ENCODE measurements around the gene IQCN.

DNA sequence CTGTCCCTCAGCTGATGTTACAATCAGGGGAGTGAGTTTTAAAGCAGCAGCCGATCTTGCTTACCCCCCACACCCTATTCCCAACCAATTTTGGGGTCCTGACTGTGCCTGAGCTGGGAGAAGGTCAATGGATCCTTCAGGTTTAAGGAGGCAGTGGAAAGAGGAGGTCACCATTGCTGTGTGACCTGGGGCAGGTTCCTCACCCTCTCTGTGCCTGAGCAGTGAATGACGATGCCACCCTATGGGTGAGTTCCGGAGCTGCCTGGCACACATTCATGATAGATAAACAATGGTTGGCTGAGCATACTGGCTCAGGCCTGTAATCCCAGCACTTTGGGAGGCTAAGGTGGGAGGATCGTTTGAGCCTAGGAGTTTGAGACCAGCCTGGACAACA is 27.5 kb upstream of the IQCN start:
- no peak for TF ChIP-seq IKZF1 (conservative IDR thresholded peaks at IDR 0.05)
- TF ChIP-seq, protein P1, sequence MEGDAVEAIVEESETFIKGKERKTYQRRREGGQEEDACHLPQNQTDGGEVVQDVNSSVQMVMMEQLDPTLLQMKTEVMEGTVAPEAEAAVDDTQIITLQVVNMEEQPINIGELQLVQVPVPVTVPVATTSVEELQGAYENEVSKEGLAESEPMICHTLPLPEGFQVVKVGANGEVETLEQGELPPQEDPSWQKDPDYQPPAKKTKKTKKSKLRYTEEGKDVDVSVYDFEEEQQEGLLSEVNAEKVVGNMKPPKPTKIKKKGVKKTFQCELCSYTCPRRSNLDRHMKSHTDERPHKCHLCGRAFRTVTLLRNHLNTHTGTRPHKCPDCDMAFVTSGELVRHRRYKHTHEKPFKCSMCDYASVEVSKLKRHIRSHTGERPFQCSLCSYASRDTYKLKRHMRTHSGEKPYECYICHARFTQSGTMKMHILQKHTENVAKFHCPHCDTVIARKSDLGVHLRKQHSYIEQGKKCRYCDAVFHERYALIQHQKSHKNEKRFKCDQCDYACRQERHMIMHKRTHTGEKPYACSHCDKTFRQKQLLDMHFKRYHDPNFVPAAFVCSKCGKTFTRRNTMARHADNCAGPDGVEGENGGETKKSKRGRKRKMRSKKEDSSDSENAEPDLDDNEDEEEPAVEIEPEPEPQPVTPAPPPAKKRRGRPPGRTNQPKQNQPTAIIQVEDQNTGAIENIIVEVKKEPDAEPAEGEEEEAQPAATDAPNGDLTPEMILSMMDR (IDR thresholded peaks at IDR 0.05 in 2 of 3, conservative IDR thresholded peaks at IDR 0.05 in 1 of 3; ENCODE audit: control insufficient read depth in 2 of 3, extremely low read depth in 1 of 3, insufficient read depth in 1 of 3, low read depth in 3 of 3, low read length in 3 of 3): no peak
- no peak for TF ChIP-seq POLR2AphosphoS5 (IDR thresholded peaks at IDR 0.05; ENCODE audit: low read length)
- no peak for TF ChIP-seq EZH2 (IDR thresholded peaks at IDR 0.05; ENCODE audit: borderline replicate concordance, control insufficient read depth, low read depth, low read length)
- no peak for TF ChIP-seq NR2F1 (conservative IDR thresholded peaks at IDR 0.05)
